Tongue (tissue), 2 donors: ENCODE results near the gene C20orf144. TPM values are rescaled to one million over a fixed set of nuclear protein-coding genes. Genes with fewer than 3 reads are reported as not detected.
A peak's percentile ranks its signal among the peaks of the same experiment; 100 is the strongest.

Experiments used
- DNase-seq: peaks from one replicate; pipeline ENCODE4 v3.0.0-alpha.2; 2015
- total RNA-seq: library from RNA; depleted of rRNA; stranded (reverse); fragments of >200 nt; gene quantifications from one replicate; pipeline ENCODE4 v1.2.3, GENCODE V29; 2014

C20orf144 gene
- total RNA-seq, 1 donor from 2014 or later, result not detected

GRCh38 chr20:33650111-33650752 is 11.9 kb upstream of the C20orf144 start:
- no peak for DNase-seq

GRCh38 chr20:33650753-33651561 is 11.2 kb upstream of the C20orf144 start:
- peak; percentile 57 for DNase-seq

DNA sequence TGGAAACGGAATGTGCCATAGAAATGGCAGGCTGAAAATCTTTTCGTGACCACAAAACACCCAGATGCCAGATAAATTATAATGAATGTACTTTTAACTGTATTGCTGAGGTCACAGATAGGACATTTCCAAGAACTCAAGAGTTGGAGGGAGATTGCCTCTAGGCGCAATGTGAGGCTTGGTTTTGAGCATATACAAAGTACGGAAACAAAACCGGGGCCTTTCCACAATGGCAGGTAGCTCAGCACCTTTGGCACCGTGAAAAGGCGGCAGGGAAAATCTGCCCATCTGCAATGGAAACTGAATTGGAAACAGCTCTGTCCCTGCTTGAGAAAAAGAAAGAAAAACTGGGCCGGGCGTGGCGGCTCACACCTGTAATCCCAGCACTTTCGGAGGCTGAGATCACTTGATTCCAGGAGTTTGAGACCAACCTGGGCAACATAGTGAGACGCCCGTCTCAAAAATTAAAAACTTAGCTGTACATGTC is 10.5 kb upstream of the C20orf144 start:
- no peak for DNase-seq

DNA sequence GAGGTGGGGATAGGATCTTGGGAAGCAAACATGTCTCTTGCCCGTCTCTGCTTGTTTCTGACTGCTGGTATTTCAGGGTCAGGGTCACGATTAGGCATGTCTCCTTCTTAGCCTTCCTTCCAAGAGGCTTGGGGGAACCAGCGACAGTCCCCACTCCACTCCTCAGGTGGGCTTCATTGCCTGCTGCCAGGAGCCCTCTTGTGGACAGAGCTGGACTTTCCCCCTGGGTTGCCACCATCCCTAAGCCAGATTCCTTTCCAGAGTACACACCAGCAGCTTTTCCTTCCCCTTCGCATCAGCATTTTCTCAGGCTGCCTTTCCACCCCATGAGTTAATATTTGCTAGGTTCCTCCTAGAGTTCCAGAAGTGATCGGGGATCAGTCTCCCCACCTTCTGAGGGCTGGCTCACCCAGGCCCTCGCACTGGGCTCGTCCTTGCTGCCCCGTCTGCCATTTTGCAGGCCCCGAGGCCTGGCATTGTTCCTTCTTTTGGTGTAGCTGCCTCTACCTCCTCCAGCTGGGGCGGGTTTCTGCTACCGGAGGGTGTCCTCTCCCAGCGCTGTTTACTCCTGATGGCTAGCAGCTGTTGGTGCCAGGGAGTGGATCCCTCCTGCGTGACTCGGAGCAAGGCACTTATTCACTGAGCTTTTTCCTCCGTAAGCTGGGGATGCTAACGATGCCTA is 8.8 kb upstream of the C20orf144 start:
- peak; percentile 85 for DNase-seq

- DNase-seq, result no peak
Observed at GRCh38 chr20:33653900-33654596, 8.1 kb upstream of the C20orf144 start.

- DNase-seq, result no peak
Observed at GRCh38 chr20:33654680-33655161, 7.4 kb upstream of the C20orf144 start.

DNA sequence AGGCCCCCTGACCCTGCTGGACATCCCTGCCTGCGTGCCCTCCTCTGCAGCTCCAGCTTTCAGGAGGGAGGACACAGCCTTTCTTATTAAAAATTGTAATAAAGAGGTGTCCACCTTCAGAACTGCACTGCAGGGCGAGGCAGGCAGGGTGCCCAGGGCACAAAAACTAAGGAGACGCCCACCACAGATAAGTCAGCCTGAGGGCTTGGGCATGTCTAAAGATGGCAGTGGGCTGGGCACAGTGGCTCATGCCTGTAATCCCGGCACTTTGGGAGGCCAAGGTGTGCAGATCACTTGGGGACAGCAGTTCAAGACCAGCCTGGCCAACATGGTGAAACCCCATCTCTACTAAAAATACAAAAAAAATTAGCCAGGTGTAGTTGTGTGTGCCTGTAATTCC is 7.0 kb upstream of the C20orf144 start:
- no peak for DNase-seq

GRCh38 chr20:33656010-33656782 is 5.9 kb upstream of the C20orf144 start:
- no peak for DNase-seq

DNA sequence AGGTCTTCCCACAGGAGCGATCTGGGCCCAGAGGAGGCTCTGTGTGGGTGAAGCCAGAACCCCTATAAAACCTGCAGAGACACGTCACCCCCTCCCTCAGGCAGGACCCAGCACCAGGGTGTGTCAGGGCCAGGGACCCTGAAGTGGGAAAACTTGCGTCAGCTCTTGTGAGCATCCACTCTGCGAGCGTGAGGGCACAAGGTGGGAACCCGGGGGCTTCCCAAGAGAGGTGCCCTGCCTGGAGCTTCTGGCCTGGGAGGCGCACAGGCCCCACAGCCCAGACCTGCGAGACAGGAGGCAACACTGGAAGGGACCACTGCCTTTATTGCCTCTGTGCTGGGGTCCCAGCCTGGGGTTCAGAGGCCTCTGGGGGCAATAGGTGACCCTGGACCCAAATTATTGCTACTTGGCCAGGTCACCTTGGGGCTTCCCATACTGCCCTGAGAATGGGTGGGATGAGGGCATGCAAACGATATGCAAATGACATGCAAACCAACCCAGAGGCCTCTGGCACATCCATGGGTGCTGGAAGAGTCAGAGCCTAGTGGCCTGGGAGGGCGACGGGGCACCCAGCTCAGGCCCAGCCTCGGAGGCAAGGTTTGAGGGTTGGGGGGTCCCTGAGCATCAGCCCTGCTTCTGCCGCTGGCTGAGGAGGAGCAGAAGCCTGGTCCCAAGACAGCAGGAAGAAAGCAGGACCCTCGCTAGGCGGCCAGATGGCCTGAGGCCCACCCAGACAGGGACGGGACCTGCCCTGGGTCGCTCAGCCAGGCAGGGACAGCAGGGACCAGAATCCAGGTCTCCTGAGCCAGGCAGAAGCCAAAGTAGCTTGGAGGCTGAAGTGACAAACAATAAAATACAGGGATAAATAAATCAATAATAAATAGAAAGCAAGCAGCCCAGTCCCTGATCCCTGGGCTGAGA is 5.1 kb upstream of the C20orf144 start:
- DNase-seq, result no peak

- no peak for DNase-seq
Observed at GRCh38 chr20:33657704-33658095, 4.4 kb upstream of the C20orf144 start.

- DNase-seq, result no peak
Observed at GRCh38 chr20:33658510-33658909, 3.6 kb upstream of the C20orf144 start.

DNA sequence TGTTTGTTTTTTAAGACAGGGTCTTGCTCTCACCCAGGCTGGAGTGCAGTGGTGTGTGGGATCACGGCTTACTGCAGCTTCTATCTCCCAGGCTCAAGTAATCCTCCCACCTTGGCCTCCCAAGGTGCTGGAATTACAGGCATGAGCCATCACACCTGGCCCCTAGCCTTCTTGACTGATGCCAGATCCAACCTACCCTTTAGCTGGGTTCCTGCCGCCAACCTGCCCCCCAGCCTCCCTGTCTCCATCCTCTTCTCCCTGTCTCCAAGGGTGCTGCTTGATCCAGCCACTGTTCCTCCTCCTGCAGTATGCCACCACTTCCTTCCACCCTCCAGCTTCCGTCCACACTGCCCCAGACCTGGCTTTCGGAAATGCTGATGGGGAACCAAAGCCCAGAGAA is 3.2 kb upstream of the C20orf144 start:
- no peak for DNase-seq

DNA sequence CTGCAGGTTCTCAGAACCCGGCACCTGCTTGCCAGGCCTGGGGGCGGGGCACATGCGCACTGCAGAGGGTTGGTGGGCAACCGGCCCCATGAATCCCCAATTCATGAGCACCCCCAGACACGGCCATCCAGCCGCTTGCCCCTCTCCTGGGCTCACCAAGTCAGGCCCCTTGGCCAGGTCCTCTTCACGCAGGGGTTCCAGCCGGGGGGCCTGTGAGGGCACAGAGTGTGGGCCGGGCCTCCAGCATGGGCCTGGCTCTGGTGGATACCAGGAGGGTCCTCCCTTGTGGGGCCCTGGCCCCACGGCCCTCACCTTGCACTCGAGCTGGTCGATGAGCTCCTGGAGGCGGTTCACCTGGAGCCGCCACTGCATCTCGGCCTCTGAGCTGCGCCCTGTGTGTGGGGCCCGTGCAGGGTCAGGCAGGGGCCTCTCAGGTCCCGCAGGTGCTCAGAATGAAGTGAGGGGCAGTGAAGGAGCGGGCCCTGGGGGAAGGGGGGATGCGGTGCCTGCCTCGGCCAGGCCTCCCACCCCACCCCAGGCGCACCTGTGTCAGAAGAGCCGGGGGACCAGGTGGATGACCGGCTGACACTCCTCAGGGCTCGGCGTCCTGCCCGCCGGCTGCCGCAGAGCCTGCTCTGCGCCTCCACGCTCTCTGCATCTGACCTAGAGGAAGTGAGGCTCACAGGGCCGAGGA is 2.6 kb upstream of the C20orf144 start:
- DNase-seq, result no peak

- no peak for DNase-seq
Observed at GRCh38 chr20:33660035-33660684, 2.0 kb upstream of the C20orf144 start.

DNA sequence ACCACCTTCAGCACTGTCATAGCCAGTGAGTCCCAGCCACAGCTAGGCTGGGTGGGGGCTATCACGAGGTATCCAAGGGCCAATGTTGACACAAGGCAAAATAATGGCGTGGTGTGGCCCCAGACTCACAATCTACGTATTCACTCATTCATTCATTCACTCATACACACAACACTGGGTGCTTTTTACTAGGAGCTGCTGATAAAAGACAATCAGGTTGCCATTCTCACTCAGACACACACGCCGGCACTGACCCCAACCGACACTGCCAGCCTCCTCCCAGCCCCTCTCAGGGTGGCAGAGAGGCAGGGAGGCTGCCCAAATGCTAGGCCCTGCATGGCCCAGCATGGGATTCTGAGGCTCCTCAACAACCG is 1.5 kb upstream of the C20orf144 start:
- DNase-seq, result no peak

DNA sequence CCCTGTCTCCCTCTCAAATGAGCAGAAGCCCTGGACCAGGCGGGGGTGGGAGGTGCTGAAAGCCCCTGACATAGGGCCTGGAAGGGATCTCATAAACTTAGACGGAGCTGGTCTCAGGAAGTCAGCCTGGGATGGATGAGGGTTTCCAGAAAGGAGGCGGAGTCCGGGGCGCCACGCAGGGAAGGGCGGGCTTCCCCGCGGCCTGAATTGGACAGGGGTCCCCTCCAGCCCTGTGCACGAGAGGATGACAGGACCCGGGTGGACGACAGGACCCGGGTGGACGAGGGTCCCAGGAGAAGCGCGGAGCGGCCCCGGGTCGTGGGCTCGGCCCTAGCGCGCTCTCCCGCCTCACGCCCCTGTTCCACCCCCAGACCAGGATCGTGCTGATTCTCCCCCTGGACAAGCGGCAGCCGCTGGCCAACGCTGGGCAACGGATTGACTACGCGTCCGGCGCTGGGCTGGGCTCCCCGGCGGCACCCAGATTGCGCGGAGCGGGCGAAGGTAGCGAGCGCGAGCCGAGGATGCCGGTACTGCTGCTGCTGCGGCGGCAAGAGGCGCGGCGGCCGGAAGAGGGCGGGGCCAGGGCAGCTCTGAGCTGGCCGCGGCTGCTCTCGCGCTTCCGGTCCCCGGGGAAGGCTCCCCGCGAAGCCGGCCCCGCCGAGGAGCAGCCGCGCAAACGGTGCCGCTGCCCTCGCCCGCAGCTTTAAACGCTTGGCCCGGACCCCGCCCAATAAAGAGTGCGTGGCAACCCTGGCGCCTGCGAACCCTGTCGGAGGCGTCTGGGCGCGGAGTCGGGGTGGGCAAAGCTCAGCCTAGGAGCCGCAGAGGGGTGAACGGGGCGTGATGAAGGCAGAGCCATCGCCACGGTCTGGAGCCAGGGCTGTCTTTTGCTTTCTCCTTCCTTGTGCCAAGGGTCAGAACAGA is 1.3 kb downstream of the C20orf144 start:
- DNase-seq, result peak; percentile 88

DNA sequence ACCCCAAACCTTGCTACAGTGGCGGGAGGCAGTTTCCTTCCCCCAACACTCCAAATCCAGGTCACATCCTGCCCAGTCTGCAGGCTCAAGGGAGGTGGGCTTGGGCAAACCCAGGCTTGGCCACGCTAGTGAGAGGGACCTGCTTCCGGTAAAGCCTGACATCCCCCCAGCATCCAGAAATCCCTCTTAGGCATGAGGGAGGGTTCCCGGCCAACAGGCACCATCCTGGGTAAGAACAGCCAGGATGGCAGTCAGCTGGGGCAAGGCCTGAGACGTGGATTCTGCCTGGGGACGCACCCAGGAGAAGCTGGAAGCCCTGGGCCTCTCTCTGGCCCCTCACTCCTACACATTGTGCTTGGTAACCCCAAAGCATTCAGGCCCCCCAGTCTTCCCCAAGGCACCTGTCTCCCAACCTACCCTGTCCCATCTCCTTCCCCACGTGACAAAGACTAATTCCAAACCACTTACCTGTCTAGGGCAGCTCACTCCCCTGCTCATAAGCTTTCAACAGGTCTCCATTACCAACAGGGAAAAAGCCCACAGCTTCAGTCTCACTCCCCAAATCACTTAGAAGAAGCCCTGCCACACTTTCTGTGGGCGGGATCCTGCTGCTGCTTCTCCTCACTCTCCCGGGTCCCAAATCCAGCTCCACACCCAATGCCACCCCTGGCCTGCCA is 2.1 kb downstream of the C20orf144 start:
- DNase-seq, result no peak

DNA sequence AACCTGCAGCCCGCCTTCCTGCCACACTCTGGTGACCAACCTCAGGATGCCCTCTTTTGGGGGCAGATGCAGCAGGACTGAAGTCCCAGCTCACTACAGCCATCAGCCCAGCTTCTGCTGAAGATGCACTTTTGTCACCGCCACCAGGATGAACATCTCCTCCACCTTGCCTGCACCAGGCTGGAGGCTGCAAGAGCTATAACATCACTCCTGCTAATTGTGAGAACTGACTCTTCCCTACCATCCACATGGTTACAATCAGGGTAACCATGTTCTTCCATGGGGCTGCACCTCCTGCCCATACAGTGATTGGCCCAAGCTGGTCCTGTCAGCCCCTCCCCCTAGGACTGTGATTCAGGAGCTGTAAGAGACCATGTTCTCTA is 2.6 kb downstream of the C20orf144 start:
- no peak for DNase-seq
